T follicular helper cell (primary cell): Measurements from ENCODE around the gene DCHS1.

Experiments used
- DNase-seq: peaks from one replicate; pipeline ENCODE4 v3.0.0-alpha.2; 2020; ENCODE audit warnings: low read depth

The DCHS1 gene

DNA sequence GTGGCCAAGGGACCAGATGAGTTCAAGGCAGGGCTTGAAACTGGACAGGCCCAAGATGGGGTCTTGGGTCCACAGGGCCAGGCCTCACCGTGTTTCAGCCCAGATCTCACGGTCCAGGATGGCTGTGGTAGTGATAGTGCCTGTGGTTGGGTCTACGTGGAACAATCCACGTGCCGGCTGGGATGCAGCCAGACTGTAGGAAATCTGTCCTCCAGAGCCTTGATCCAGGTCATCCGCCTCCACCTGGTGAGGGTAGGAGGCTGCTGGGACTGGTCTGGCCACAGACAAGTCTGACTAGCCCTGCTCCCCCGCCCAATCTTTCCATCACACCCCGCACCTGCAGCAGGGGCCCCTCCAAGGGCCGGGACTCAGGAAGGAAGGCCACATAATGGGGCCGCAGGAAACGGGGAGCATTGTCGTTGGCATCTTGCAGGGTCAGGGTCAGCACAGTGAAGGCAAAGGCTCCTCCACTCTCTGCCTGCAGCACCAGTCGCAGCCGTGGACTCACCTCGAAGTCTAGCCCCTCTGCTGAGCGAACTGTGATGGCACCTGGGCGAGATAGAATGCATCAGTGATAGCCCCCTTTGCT lies 29.7 kb downstream of the DCHS1 start:
- DNase-seq, result no peak

DNA sequence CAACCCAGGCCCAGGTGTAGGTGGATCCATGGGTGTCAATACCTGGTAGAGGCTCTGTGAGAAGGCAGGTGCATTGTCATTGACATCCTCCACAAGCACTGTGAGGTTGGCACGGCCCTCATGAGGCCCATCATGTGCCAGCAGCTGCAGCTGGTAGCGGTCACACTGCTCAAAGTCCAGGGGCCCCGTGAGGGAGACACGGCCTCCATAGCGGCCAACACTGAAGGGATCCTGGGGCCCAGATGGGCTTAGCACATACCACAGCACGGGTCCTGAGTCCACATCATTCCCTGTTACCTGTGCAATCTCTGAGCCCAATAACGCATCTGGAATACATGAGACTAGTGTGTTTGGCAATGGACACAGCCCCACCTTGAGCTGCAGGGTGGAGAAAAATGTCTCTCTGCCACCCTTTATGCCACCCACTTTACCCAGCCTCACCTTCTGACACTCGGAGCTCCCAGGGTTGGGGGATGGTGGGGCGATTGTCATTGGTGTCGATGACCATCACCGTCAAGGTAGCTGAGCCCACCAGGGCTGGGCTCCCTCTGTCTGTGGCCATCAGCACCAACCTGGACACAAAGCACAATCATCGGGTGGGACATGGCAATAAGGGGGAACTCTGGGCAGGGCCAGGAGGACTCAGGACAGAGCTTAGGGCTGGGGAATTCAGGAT lies 30.3 kb downstream of the DCHS1 start:
- no peak for DNase-seq

DNA sequence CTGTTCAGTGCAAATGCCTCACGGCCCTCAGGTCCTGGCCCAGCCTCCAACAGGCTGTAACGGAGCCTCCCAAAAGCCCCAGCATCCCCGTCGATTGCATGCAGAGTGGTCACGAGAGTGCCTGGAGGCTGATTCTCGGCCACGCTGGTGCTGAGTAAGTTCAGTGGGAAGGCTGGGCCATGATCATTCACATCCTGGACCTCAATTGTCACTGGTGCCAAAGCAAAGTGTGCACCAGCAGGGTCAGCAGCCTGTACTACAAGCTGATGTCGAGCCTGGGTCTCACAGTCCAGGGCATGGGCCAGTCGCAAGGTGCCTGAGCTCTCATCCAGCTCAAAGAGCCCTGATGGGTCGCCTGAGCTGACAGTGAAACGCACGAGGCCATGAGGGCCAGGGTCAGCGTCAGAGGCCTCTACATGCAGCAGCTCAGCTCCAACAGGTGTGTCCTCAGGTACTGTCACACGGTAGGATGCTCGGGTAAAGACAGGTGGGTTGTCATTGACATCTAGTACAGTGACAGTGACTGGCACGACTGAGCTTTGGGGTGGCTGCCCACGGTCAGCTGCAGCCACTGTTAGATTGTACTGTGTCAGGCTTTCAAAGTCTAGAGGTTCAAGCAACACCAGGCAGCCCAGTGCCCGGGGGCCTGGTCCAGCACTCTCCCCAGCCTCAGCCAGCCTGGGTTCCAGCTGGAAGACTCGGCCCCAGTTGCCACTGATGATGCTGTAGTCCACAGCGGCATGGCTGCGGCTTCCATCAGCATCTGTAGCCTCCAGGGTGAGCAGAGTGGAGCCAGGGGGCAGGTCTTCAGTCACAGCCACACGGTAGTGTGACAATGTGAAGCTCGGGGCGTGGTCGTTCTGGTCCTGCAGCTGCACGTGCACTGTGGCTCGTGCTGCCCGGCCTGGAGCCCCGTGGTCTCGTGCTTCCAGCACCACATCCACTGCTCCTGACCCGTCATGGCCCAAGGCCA lies 31.9 kb downstream of the DCHS1 start:
- no peak for DNase-seq

DNA sequence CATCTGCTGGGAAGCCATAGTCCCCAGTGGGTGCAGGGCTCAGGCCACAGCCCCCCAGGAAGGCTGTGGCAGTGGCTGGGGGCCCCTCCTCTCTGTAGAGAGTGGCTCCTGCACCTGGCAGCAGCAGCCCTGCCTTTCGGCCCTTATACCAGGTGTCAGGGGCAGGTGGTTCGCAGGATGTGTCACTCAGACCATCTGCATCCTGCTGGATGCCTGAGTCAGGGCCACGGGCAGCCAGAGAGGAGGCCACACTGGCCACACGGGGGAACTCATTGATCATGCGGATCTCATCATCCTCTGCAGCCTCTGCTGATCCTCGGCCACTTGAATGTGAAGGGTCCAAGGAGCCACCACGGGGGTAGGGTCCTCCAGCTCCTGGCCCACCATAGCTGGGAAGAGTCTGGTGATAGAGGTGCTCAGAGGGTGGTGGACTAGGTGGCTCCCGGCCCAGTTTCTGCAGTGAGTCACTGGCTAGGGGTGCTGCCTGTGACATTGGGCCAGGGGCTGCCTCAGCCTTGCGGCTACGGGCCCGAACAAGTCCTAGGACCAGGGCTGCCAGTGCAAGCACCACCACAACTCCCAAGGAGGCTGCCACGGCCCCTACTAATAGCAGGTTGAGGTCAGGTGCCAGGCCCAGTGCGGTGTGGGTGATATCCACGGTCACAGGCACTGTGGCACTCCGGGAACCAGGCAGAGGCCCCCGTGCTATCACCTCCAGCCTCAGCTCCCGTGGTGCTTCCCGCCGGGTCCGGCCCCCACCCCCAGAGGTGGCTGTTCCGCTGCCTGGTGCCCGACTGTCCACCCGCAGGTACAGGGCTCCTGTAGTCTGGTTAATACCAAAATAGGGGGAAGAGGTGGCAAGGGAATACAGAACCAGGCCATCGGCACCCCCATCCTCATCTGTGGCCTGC lies 33.1 kb downstream of the DCHS1 start:
- DNase-seq, result no peak

- DNase-seq, result no peak
Observed at GRCh38 chr11:6621711-6622211, 33.8 kb downstream of the DCHS1 start.

DNA sequence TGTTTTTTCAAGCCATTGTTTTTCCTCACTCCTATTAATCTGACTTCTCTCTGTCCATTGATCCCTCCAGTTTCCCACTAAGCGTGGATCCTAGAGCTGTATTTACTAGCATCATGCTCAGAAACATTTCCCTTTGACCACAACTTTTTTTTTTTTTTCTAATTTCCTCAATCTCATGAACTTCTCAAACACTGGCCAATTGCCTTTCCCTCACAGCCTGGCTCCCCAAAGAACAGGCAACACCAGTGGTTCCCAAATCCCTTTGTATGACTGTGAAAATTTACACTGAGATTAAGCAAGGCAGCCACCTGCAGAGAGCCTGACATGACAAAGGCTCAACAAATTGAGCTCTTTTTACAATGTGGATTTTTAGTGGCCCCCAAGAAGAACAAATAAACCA lies 35.0 kb downstream of the DCHS1 start:
- no peak for DNase-seq

DNA sequence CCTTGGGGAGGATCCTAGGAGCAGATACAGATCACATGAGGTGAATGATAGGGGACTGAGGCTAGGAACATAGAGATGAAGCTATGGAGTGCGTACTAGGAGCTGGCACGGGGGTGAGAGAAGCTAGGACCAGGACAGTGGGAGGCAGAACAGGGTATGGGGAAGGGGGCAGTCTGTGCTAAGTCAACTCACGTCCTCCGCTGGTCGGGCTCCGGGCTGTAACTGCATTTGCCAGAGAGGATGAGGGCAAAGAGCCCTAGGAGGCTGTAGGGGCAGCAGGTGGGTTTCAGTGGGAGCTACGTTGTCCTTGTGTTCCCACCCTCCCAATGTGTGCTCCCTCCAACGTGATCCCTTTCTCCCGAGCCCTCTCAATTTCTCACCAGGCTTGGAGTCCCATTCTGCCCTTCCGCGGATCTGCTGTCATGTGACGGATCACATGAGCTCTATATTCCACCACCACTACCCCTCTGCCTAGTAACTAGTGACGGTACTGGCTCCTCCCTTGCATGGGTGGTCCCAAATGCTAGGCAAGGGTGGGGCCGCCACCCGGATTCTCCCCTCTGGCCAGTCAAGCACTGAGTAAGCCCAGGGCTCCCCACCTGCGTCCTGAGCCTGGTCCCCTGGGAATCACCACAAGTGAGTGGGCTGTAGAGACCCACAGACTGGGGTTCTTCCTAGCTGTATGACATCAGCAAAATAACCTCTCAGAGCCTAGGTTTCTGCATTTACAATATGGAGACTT lies 36.4 kb downstream of the DCHS1 start, which contains the start of gene TPP1:
Gene TPP1 (minus strand): TSS at position 419 of the 742 bp plus-strand sequence. CDS start 22 bp downstream, at position 397.
- peak; percentile 86 for DNase-seq

- DNase-seq, result peak; percentile 60
Observed at GRCh38 chr11:6618117-6619003, 37.2 kb downstream of the DCHS1 start.

GRCh38 chr11:6617315-6617781 lies 38.3 kb downstream of the DCHS1 start:
- no peak for DNase-seq

DNA sequence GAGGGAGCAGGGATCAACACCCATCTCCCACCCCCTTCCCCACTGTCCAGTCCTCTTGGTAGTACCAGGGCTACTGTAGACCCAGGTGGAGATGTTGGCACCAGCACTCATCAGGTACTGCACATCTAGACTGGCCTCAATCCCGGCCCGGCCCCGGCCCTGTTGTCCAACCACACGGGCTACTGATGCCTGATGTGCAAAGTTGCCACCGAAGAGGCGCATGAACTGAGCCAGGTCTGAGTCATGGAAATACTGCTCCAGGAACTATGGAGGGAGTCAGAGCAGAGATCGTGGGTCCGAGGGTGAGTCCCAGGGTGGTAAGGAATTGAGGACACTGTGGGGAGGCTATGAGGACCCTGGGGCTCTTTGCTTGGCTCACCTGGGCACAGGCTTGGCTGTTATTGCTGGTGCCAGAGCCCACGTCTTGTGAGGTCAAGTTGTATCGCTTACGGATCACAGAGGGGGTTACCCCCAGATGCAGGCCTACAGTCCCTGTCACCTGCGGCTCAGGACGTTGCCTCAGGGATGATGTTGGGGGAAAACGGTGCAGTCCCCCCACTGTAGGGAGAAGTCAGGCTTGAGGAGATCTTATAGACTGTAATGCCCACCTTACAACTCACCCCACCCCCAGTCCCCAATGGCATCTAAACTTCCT lies 38.9 kb downstream of the DCHS1 start:
- no peak for DNase-seq

DNA sequence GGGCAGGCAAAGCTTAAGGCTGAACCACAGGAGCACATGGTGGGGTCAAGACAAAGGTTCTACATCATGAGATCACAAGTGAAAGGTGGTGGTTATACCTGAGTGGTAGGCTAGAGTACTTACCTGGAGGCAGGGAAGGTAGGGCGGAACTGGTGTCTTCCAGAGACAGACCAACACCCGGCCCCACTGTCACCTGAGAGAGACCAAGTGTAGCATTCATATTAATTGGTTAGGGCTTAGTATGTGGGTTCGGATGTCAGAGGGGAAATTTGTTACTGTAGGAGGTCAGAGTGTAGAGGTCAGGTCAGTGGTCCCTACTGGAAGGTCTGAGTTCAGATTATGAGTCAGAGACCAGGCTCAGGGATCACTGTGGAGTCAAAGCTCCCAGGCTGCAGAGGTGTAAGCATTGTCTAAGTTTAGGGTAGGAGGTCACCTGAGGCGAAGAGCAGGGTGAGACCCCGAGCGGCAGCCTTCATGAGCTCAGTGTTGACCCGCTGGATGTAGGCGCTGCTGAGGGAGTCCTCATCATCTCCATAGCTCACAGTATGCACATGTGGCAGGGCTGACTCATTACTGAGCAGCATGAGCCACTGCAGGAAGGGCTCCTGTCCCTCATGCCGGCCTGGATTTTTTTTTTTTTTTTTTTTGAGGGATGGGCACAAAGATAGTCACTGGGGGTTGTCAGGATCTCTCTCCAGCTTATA lies 39.6 kb downstream of the DCHS1 start:
- no peak for DNase-seq

GRCh38 chr11:6615046-6615445 lies 40.6 kb downstream of the DCHS1 start:
- DNase-seq, result no peak

DNA sequence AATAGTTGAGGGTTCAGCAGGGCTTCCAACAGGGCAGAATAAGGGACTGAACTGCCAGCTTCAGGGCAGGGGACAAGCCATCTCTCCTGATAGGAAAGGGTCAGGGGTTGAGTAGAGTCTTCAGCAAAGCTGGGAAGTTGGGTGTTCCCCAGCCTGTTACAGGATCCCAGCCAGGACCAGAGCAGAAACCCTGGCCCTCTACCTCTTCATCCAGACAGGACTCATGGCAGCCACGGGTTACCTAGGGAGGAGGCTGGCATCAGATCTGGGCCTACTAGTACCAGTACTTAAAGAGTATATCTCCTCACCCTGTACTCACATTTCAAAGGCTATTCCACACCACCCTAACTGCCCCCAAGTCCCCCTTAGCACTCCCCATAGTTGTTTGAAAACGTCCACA lies 41.2 kb downstream of the DCHS1 start:
- DNase-seq, result no peak

- no peak for DNase-seq
Observed at GRCh38 chr11:6613496-6613895, 42.1 kb downstream of the DCHS1 start.

GRCh38 chr11:6612213-6613041 lies 43.2 kb downstream of the DCHS1 start, which contains the start of gene TAF10:
Gene TAF10, minus strand, starts transcription at chr11:6612216. Its CDS starts 27 bp downstream, at chr11:6612189.
- peak; percentile 92 for DNase-seq

DNA sequence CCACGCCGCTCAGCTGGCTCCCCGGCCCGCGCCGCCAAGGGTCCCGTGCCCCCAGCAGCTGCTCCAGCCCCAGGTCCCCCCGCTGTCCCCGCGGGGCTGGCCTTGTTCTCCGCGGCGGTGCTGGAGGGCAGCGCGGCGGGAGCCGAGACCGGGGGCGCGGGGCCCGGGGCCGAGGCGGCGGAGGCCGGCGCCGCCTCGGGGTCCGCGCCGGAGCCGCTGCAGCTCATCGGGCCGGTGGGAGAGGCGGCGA lies 43.7 kb downstream of the DCHS1 start:
- no peak for DNase-seq
